Measurements from ENCODE around the gene OR6A2. TPM values are rescaled to one million over a fixed set of nuclear protein-coding genes. Genes with fewer than 3 reads are reported as not detected.

Gene OR6A2
- total RNA-seq, 1 experiment from 2014 or later: 0.33 TPM

- no peak for DNase-seq
- no peak within 1 kb of the TSS for H3K4ac ChIP-seq (ENCODE audit: low read depth, low read length)
- peaks cover 6 to 34% (median 17%) of the 10 kb centered on the region in 3 experiments; a peak in 6 of 7 replicates for H3K36me3 Mint-ChIP-seq (ENCODE audit: insufficient read depth in 1 of 3, low read depth in 3 of 3)
- peaks cover 23 to 24% of the 10 kb centered on the region in 2 experiments for H3K4me1 Mint-ChIP-seq
- H3T11ph ChIP-seq (ENCODE audit: low read length): no peak within 1 kb of the TSS
- H3K14ac ChIP-seq (ENCODE audit: insufficient read depth, low read length): no peak within 1 kb of the TSS
- H2BK15ac ChIP-seq (ENCODE audit: low read depth, low read length): no peak within 1 kb of the TSS
- H3K27me3 ChIP-seq (ENCODE audit: insufficient read depth, low read length): no peaks in the 10 kb centered on the region
- no peak for TF ChIP-seq CTCF (conservative IDR thresholded peaks at IDR 0.05)
- no peak within 1 kb of the TSS for H2BK5ac ChIP-seq (ENCODE audit: insufficient read length, low read length)
- peaks cover 16 to 23% of the 10 kb centered on the region in 2 experiments for H3K9me3 Mint-ChIP-seq
- H3K27ac Mint-ChIP-seq: no peak within 1 kb of the TSS
- H2BK12ac ChIP-seq (ENCODE audit: insufficient read length, low read depth, low read length): no peak within 1 kb of the TSS
- peaks cover 2% of the 10 kb centered on the region for H3K27me3 Mint-ChIP-seq (ENCODE audit: low read depth)
- no peak within 1 kb of the TSS for H2AK5ac ChIP-seq (ENCODE audit: insufficient read length, low read length)
- no peak within 1 kb of the TSS for H3K23ac ChIP-seq (ENCODE audit: insufficient read length, low read depth, low read length)
- H3K4me3 Mint-ChIP-seq: no peak within 1 kb of the TSS
- H4K8ac ChIP-seq (replicated peaks; ENCODE audit: insufficient read length, low read depth, low read length): no peak within 1 kb of the TSS
- no peak within 1 kb of the TSS for H2BK120ac ChIP-seq (ENCODE audit: low read depth, low read length, poor library complexity, severe bottlenecking)
- no peak within 1 kb of the TSS for H3K4me2 ChIP-seq (ENCODE audit: insufficient read depth, insufficient read length, low read length)
- H3K79me2 ChIP-seq (ENCODE audit: insufficient read depth, low read length): no peaks in the 10 kb centered on the region
- no peaks in the 10 kb centered on the region for H3K23me2 ChIP-seq (ENCODE audit: insufficient read length, low read depth, low read length, poor library complexity, severe bottlenecking)
- no peaks in the 10 kb centered on the region for H3K9me3 ChIP-seq (ENCODE audit: control insufficient read depth, low read depth, low read length)
- WGBS (ENCODE audit: extremely low coverage, insufficient read length, low lambda C conversion rate): no CpG with 5 or more reads among the region's 3 CpGs
- no peaks in the 10 kb centered on the region for H4K20me1 ChIP-seq (ENCODE audit: control insufficient read depth, insufficient read depth, insufficient read length)
- no peaks in the 10 kb centered on the region for H3K79me1 ChIP-seq (ENCODE audit: insufficient read depth, low read depth, low read length, poor library complexity, severe bottlenecking)
- no peak within 1 kb of the TSS for H3K56ac ChIP-seq (ENCODE audit: insufficient read length, low read depth, low read length)
- no peak within 1 kb of the TSS for H3K27ac ChIP-seq (ENCODE audit: insufficient read length, low read depth, low read length)
- H4K91ac ChIP-seq (ENCODE audit: insufficient read length, low read depth, low read length): no peak within 1 kb of the TSS
- no peak within 1 kb of the TSS for H2BK20ac ChIP-seq (ENCODE audit: low read depth, low read length, poor library complexity, severe bottlenecking)
- H3K9ac ChIP-seq (ENCODE audit: extremely low read depth, insufficient read length, low read length): no peak within 1 kb of the TSS
- H3K4me1 ChIP-seq (ENCODE audit: insufficient read depth, low read length): no peaks in the 10 kb centered on the region
- no peak within 1 kb of the TSS for H3K18ac ChIP-seq (ENCODE audit: insufficient read length, low read depth, low read length)
- no peak within 1 kb of the TSS for H2AFZ ChIP-seq (ENCODE audit: low read length)
- no peak within 1 kb of the TSS for H4K5ac ChIP-seq (ENCODE audit: insufficient read length, low read depth, low read length)
Measured at GRCh38 chr11:6845383-6845782, 45.9 kb upstream of the OR6A2 start, which contains the start of gene OR10A5. TSS of gene OR10A5 (plus strand) at chr11:6845683. CDS start at chr11:6845683, 0 bp downstream.

Data from H9 (cell line).